Measurements from ENCODE around the gene CLCN3. TPM values are rescaled to one million over a fixed set of nuclear protein-coding genes. Genes with fewer than 3 reads are reported as not detected.

Gene CLCN3
- total RNA-seq, 4 donors from 2014 or later = 28.8 to 45.4 (median 37.7) TPM

- no peak for TF ChIP-seq CTCF (IDR thresholded peaks at IDR 0.05)
- no peak for TF ChIP-seq EP300 (IDR thresholded peaks at IDR 0.05)
- no peak for TF ChIP-seq POLR2A (IDR thresholded peaks at IDR 0.05)
- Histone ChIP-seq H3K9me3 (no peaks in the 10 kb centered on the region), H3K4me1 (peaks cover 0 to 13% (median 3%) of the 10 kb centered on the region in 4 donors), H3K27ac (no peak overlapping the region), H3K36me3 (no peaks in the 10 kb centered on the region), H3K4me3 (no peak overlapping the region), H3K27me3 (no peaks in the 10 kb centered on the region)
- no peak for DNase-seq (ENCODE audit: low spot score in 2 of 2)
Observed at GRCh38 chr4:169652535-169652934, 32.2 kb downstream of the CLCN3 start.

GRCh38 chr4:169655401-169655800, 35.0 kb downstream of the CLCN3 start:
- TF ChIP-seq EP300 (IDR thresholded peaks at IDR 0.05) = no peak
- no peak for TF ChIP-seq POLR2A (IDR thresholded peaks at IDR 0.05)
- TF ChIP-seq CTCF (IDR thresholded peaks at IDR 0.05) = no peak
- Histone ChIP-seq H3K4me3 (no peak overlapping the region), H3K4me1 (peaks cover 0 to 14% (median 2%) of the 10 kb centered on the region in 4 donors), H3K27ac (no peak overlapping the region), H3K9me3 (no peaks in the 10 kb centered on the region), H3K36me3 (no peaks in the 10 kb centered on the region), H3K27me3 (no peaks in the 10 kb centered on the region)
- WGBS, 2 donors = 92 to 95% methylated on average over 6 of the region's 6 CpGs
- no peak for DNase-seq (ENCODE audit: low spot score in 2 of 2)

GRCh38 chr4:169657470-169658107, 37.2 kb downstream of the CLCN3 start:
- DNase-seq (ENCODE audit: low spot score in 2 of 2) = no peak
- Histone ChIP-seq H3K4me3 (no peak overlapping the region), H3K27me3 (no peaks in the 10 kb centered on the region), H3K27ac (no peak overlapping the region), H3K36me3 (no peaks in the 10 kb centered on the region), H3K9me3 (no peaks in the 10 kb centered on the region), H3K4me1 (peaks cover 0 to 29% (median 0%) of the 10 kb centered on the region in 4 donors)
- no peak for TF ChIP-seq POLR2A (IDR thresholded peaks at IDR 0.05)
- TF ChIP-seq CTCF (IDR thresholded peaks at IDR 0.05) = no peak
- TF ChIP-seq EP300 (IDR thresholded peaks at IDR 0.05) = no peak
- 90% methylated on average over 3 of the region's 3 CpGs for WGBS, 2 donors

- no peaks in the 10 kb centered on the region for H3K9me3 ChIP-seq
- H3K4me1 ChIP-seq = peaks cover 0 to 35% (median 0%) of the 10 kb centered on the region in 4 donors
- H3K27ac ChIP-seq = peak overlapping the region in 3 of 4 donors; percentile 83 to 89 (median 84)
- H3K36me3 ChIP-seq = no peaks in the 10 kb centered on the region
- no peak for DNase-seq (ENCODE audit: low spot score in 2 of 2)
- WGBS, 2 donors = 50 to 60% methylated on average over 2 of the region's 2 CpGs
- TF ChIP-seq CTCF (IDR thresholded peaks at IDR 0.05) = no peak
- TF ChIP-seq EP300 (IDR thresholded peaks at IDR 0.05) = no peak
- no peak for TF ChIP-seq POLR2A (IDR thresholded peaks at IDR 0.05)
- no peak overlapping the region for H3K4me3 ChIP-seq
- H3K27me3 ChIP-seq = no peaks in the 10 kb centered on the region
Observed at GRCh38 chr4:169658196-169658595, 37.8 kb downstream of the CLCN3 start.

- Histone ChIP-seq H3K27ac (peak overlapping the region; percentile 79 to 89 (median 84)), H3K4me1 (peaks cover 0 to 44% (median 2%) of the 10 kb centered on the region in 4 donors), H3K9me3 (no peaks in the 10 kb centered on the region), H3K4me3 (peak overlapping the region in 3 of 4 donors; percentile 26 to 54 (median 45)), H3K27me3 (no peaks in the 10 kb centered on the region), H3K36me3 (no peaks in the 10 kb centered on the region)
- WGBS, 2 donors = 49% methylated on average over 6 of the region's 6 CpGs
- no peak for DNase-seq (ENCODE audit: low spot score in 2 of 2)
- TF ChIP-seq POLR2A (IDR thresholded peaks at IDR 0.05) (no peak), CTCF (IDR thresholded peaks at IDR 0.05) (no peak), EP300 (IDR thresholded peaks at IDR 0.05) (no peak)
Observed at GRCh38 chr4:169658975-169659715, 38.8 kb downstream of the CLCN3 start.
